HEK293 (cell line): ENCODE data around the gene HGD.

Source experiments
- CTCF ChIA-PET: fragments of 350-600 bp; formaldehyde crosslinking; extraction: SDS; loops from one replicate; lab custom pipeline; 2021; ENCODE audit warnings: antibody characterized with exemption; lab: Yijun Ruan, JAX
- POLR2A ChIA-PET: fragments of 300-600 bp; formaldehyde crosslinking; extraction: SDS; loops from one replicate; lab custom pipeline; 2020; ENCODE audit warnings: antibody characterized with exemption, inconsistent platforms; lab: Yijun Ruan, JAX
- H3K27ac ChIP-seq: fragments of 200-500 bp; sonication (Bioruptor generic); 2 replicates; pipeline ENCODE4 v1.5.1; 2014; ENCODE audit warnings: low read depth, low read length, control low read depth, inconsistent platforms; ENCODE audit errors: extremely low read depth
- H3K36me3 ChIP-seq, 2 experiments: fragments of 200-500 bp in 1 of 2; sonication (Bioruptor generic) in 1 of 2; 1 replicate in 1 of 2; 2 replicates in 1 of 2; pipeline ENCODE4 v1.5.1; 2014 to 2017; ENCODE audit warnings: inconsistent platforms in 2 of 2, low read length in 2 of 2; ENCODE audit not compliant: control insufficient read depth in 2 of 2, insufficient read depth in 1 of 2
- H3K4me1 ChIP-seq: fragments of 200-500 bp; sonication (Bioruptor generic); 2 replicates; pipeline ENCODE4 v1.5.1; 2014; ENCODE audit warnings: mild to moderate bottlenecking, low read length, inconsistent platforms; ENCODE audit not compliant: control insufficient read depth, insufficient read depth
- H3K4me3 ChIP-seq: 2 replicates; pipeline ENCODE4 v1.5.1; 2011; ENCODE audit warnings: low read depth, mild to moderate bottlenecking, control low read depth, low read length, moderate library complexity
- H3K9me3 ChIP-seq: fragments of 200-500 bp; sonication (Bioruptor generic); 2 replicates; pipeline ENCODE4 v1.5.1; 2014; ENCODE audit warnings: low read depth, low read length, inconsistent platforms; ENCODE audit not compliant: control insufficient read depth, insufficient read depth
- BCL6B ChIP-seq: fragments of 450-650 bp; formaldehyde crosslinking; IDR thresholded peaks from 2 replicates; pipeline ENCODE4 v1.5.1; 2017; ENCODE audit warnings: missing biosample characterization, missing genetic modification characterization
- FEZF1 ChIP-seq: fragments of 450-650 bp; formaldehyde crosslinking; IDR thresholded peaks from 2 replicates; pipeline ENCODE4 v1.5.1; 2016; ENCODE audit warnings: missing biosample characterization, missing genetic modification characterization
- KLF8 ChIP-seq: fragments of 450-650 bp; formaldehyde crosslinking; IDR thresholded peaks from 2 replicates; pipeline ENCODE4 v1.5.1; 2016; ENCODE audit warnings: missing biosample characterization, missing genetic modification characterization
- SETDB1 ChIP-seq: IDR thresholded peaks from one replicate; pipeline ENCODE4 v1.6.1; 2017; ENCODE audit warnings: mild to moderate bottlenecking, low read length, moderate library complexity, mixed read lengths; ENCODE audit not compliant: insufficient read length
- ZBTB6 ChIP-seq: fragments of 450-650 bp; formaldehyde crosslinking; IDR thresholded peaks from 2 replicates; pipeline ENCODE4 v1.5.1; 2017; ENCODE audit warnings: missing biosample characterization, missing genetic modification characterization
- ZNF169 ChIP-seq: fragments of 450-650 bp; formaldehyde crosslinking; IDR thresholded peaks from 2 replicates; pipeline ENCODE4 v1.5.1; 2016; ENCODE audit warnings: missing biosample characterization, missing genetic modification characterization
- ZNF184 ChIP-seq: fragments of 450-650 bp; IDR thresholded peaks from 2 replicates; pipeline ENCODE4 v1.5.1; 2018; ENCODE audit warnings: missing biosample characterization, mild to moderate bottlenecking, missing genetic modification characterization
- ZNF366 ChIP-seq: fragments of 450-650 bp; formaldehyde crosslinking; conservative IDR thresholded peaks from 2 replicates; pipeline ENCODE4 v1.5.1; 2016; ENCODE audit warnings: missing biosample characterization, missing genetic modification characterization
- ZNF398 ChIP-seq: fragments of 450-650 bp; formaldehyde crosslinking; IDR thresholded peaks from 2 replicates; pipeline ENCODE4 v1.5.1; 2017; ENCODE audit warnings: missing biosample characterization, missing genetic modification characterization
- ZNF521 ChIP-seq: fragments of 450-650 bp; formaldehyde crosslinking; IDR thresholded peaks from 2 replicates; pipeline ENCODE4 v1.5.1; 2017; ENCODE audit warnings: missing biosample characterization, mild to moderate bottlenecking, missing genetic modification characterization
- ZNF544 ChIP-seq: fragments of 450-650 bp; formaldehyde crosslinking; IDR thresholded peaks from 2 replicates; pipeline ENCODE4 v1.5.0; 2017; ENCODE audit warnings: missing biosample characterization, missing genetic modification characterization
- ZNF747 ChIP-seq: fragments of 450-650 bp; formaldehyde crosslinking; IDR thresholded peaks from 2 replicates; pipeline ENCODE4 v1.5.1; 2016; ENCODE audit warnings: missing biosample characterization, missing genetic modification characterization
- ZSCAN16 ChIP-seq: fragments of 450-650 bp; formaldehyde crosslinking; IDR thresholded peaks from 2 replicates; pipeline ENCODE4 v1.5.1; 2016; ENCODE audit warnings: missing biosample characterization, missing genetic modification characterization
- ZSCAN23 ChIP-seq: fragments of 450-650 bp; formaldehyde crosslinking; IDR thresholded peaks from 2 replicates; pipeline ENCODE4 v1.5.1; 2016; ENCODE audit warnings: missing biosample characterization, missing genetic modification characterization
- ZXDB ChIP-seq: fragments of 450-650 bp; formaldehyde crosslinking; IDR thresholded peaks from 2 replicates; pipeline ENCODE4 v1.5.1; 2016; ENCODE audit warnings: missing biosample characterization, missing genetic modification characterization
- TF ChIP-seq, protein P1 (sequence below): fragments of 450-650 bp; formaldehyde crosslinking; IDR thresholded peaks from 2 replicates; pipeline ENCODE4 v1.5.1; 2016; ENCODE audit warnings: missing biosample characterization, missing genetic modification characterization
- TF ChIP-seq, protein P2 (sequence below): fragments of 450-650 bp; formaldehyde crosslinking; IDR thresholded peaks from 2 replicates; pipeline ENCODE4 v1.5.1; 2016; ENCODE audit warnings: missing biosample characterization, missing genetic modification characterization
- TF ChIP-seq, protein P3 (sequence below): fragments of 450-650 bp; formaldehyde crosslinking; IDR thresholded peaks from 2 replicates; pipeline ENCODE4 v1.5.1; 2016; ENCODE audit warnings: missing biosample characterization, missing genetic modification characterization

The HGD gene

GRCh38 chr3:120664926-120665325 lies 17.1 kb downstream of the HGD start:
- no peaks in the 10 kb centered on the region for H3K9me3 ChIP-seq
- no peaks in the 10 kb centered on the region for H3K4me1 ChIP-seq
- ChIA-PET POLR2A (no interaction called here), CTCF (no interaction called here)
- H3K27ac ChIP-seq: no peak overlapping the region
- no peak overlapping the region for H3K4me3 ChIP-seq
- TF ChIP-seq, protein P1, sequence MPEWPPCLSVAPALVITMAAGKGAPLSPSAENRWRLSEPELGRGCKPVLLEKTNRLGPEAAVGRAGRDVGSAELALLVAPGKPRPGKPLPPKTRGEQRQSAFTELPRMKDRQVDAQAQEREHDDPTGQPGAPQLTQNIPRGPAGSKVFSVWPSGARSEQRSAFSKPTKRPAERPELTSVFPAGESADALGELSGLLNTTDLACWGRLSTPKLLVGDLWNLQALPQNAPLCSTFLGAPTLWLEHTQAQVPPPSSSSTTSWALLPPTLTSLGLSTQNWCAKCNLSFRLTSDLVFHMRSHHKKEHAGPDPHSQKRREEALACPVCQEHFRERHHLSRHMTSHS: no peak
- no peak for TF ChIP-seq ZNF521 (tag by site-specific recombination)
- no peak for TF ChIP-seq ZSCAN23
- no peak for TF ChIP-seq KLF8 (tag by site-specific recombination)
- no peak for TF ChIP-seq ZNF366 (tag by site-specific recombination)
- TF ChIP-seq, protein P2, sequence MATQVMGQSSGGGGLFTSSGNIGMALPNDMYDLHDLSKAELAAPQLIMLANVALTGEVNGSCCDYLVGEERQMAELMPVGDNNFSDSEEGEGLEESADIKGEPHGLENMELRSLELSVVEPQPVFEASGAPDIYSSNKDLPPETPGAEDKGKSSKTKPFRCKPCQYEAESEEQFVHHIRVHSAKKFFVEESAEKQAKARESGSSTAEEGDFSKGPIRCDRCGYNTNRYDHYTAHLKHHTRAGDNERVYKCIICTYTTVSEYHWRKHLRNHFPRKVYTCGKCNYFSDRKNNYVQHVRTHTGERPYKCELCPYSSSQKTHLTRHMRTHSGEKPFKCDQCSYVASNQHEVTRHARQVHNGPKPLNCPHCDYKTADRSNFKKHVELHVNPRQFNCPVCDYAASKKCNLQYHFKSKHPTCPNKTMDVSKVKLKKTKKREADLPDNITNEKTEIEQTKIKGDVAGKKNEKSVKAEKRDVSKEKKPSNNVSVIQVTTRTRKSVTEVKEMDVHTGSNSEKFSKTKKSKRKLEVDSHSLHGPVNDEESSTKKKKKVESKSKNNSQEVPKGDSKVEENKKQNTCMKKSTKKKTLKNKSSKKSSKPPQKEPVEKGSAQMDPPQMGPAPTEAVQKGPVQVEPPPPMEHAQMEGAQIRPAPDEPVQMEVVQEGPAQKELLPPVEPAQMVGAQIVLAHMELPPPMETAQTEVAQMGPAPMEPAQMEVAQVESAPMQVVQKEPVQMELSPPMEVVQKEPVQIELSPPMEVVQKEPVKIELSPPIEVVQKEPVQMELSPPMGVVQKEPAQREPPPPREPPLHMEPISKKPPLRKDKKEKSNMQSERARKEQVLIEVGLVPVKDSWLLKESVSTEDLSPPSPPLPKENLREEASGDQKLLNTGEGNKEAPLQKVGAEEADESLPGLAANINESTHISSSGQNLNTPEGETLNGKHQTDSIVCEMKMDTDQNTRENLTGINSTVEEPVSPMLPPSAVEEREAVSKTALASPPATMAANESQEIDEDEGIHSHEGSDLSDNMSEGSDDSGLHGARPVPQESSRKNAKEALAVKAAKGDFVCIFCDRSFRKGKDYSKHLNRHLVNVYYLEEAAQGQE (tag by site-specific recombination): no peak
- TF ChIP-seq ZNF747 (tag by site-specific recombination): no peak
- TF ChIP-seq, protein P3, sequence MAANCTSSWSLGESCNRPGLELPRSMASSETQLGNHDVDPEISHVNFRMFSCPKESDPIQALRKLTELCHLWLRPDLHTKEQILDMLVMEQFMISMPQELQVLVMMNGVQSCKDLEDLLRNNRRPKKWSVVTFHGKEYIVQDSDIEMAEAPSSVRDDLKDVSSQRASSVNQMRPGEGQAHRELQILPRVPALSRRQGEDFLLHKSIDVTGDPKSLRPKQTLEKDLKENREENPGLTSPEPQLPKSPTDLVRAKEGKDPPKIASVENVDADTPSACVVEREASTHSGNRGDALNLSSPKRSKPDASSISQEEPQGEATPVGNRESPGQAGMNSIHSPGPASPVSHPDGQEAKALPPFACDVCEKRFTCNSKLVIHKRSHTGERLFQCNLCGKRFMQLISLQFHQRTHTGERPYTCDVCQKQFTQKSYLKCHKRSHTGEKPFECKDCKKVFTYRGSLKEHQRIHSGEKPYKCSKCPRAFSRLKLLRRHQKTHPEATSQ (tag by site-specific recombination): no peak
- TF ChIP-seq BCL6B: no peak
- TF ChIP-seq ZNF169: no peak
- no peak for TF ChIP-seq ZSCAN16
- TF ChIP-seq ZNF544 (tag by site-specific recombination): no peak
- no peak for TF ChIP-seq FEZF1
- TF ChIP-seq ZNF184: no peak
- no peak for TF ChIP-seq ZXDB (tag by site-specific recombination)
- no peak for TF ChIP-seq ZNF398 (tag by site-specific recombination)
- no peak for TF ChIP-seq SETDB1
- TF ChIP-seq ZBTB6: no peak
- H3K36me3 ChIP-seq: no peaks in the 10 kb centered on the region
